ENCODE results near the gene CPNE5. TPM values are rescaled to one million over a fixed set of nuclear protein-coding genes. Genes with fewer than 3 reads are reported as not detected.

Gene CPNE5
- total RNA-seq, 2 experiments from 2014 or later = 0.69 to 1.2 TPM

DNA sequence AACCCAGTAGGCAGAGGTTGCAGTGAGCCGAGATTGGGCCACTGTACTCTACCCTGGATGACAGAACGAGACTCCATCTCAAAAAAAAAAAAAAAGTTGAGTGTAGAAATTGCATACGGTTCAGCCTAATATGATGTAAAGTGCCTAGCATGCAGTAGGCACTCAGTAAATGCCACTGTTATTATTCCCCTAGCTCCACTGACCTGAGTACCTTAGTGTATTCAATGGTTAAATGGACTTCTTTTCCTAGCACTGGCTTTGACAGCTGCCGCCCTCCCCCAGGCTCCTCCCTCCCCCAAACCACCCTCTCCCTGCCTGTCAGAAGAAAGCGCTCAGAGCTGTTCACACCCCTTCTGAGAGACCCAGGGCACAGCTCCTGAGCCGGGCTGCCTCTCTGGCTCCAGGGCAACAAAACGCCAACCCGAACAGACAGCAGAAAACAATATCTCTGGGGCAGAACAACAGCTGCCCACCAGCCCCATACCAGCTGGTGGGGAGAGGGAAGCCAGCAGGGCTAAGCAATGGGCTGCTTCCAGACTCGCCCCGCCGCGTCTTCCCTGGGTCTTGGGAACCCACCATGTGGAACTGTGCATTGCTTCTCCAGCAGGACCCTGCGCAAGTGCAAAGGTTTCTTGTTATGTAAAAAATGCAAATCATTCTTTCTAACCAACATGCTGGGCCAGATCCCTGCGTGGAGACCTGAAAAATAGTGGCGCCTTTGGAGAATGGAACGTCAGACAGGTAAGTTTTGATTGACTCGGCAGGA lies 4.5 kb downstream of the CPNE5 start:
- peaks cover 21% of the 10 kb centered on the region for H3K27me3 Mint-ChIP-seq
- DNase-seq (no peak), ATAC-seq (no peak)
- no peak for TF ChIP-seq CTCF (IDR thresholded peaks at IDR 0.05)
- no peak overlapping the region for H3K4me3 Mint-ChIP-seq
- H3K4me1 Mint-ChIP-seq (ENCODE audit: low read depth) = no peaks in the 10 kb centered on the region
- CTCF ChIA-PET = interaction anchor here (1.2 to 1.7 kb wide), 4 partner anchors 15 to 480 kb away, joined by 3 to 10 read pairs (median 4); no protein-coding TSS in a partner anchor
- H3K9me3 Mint-ChIP-seq = no peaks in the 10 kb centered on the region
- intact Hi-C loops (cut with micrococcal nuclease) = no loop called here
- H3K36me3 Mint-ChIP-seq (ENCODE audit: low read depth) = no peaks in the 10 kb centered on the region
- POLR2A ChIA-PET = interaction anchor here (1.1 kb wide), 1 partner anchor 39 kb away, joined by 4 read pairs; no protein-coding TSS in a partner anchor
- no peak overlapping the region for H3K27ac Mint-ChIP-seq

GRCh38 chr6:36833182-36833789 lies 6.0 kb downstream of the CPNE5 start:
- no peaks in the 10 kb centered on the region for H3K9me3 Mint-ChIP-seq
- ATAC-seq (no peak), DNase-seq (no peak)
- TF ChIP-seq CTCF (IDR thresholded peaks at IDR 0.05) = no peak
- H3K27me3 Mint-ChIP-seq = peaks cover 14% of the 10 kb centered on the region
- H3K4me3 Mint-ChIP-seq = no peak overlapping the region
- POLR2A ChIA-PET = interaction anchor here (0.6 to 1.1 kb wide), 2 partner anchors 16 to 20 kb away, joined by 3 read pairs; no protein-coding TSS in a partner anchor
- CTCF ChIA-PET = interaction anchor here (1.2 to 1.7 kb wide), 2 partner anchors 66 to 482 kb away, joined by 3 to 10 read pairs; no protein-coding TSS in a partner anchor
- no peak overlapping the region for H3K27ac Mint-ChIP-seq
- no peaks in the 10 kb centered on the region for H3K36me3 Mint-ChIP-seq (ENCODE audit: low read depth)
- no peaks in the 10 kb centered on the region for H3K4me1 Mint-ChIP-seq (ENCODE audit: low read depth)
- intact Hi-C loops (cut with micrococcal nuclease) = no loop called here

DNA sequence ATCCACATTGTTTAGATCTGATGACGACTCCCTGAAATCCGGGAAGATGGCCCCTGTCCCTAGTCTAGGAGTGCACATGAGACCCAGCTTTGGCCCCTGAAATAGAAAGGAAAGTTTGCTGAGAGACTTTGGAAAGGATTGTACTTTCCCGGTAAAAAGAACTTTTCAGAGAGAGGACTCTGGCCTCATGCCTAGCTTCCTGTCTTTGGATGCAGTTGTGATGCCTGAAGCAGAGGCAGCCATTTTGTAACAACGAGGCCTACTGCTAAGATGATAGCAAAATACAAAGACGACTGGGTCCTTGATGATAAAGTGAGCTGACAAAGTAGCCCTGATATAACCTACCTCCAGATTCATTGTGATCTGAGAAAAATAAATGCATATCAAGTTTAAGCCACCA lies 6.9 kb downstream of the CPNE5 start:
- CTCF ChIA-PET = interaction anchor here (0.9 to 2.2 kb wide), 3 partner anchors 19 to 186 kb away, joined by 3 to 6 read pairs (median 3); no protein-coding TSS in a partner anchor
- H3K4me3 Mint-ChIP-seq = no peak overlapping the region
- intact Hi-C loops (cut with micrococcal nuclease) = no loop called here
- H3K27ac Mint-ChIP-seq = no peak overlapping the region
- peaks cover 6% of the 10 kb centered on the region for H3K27me3 Mint-ChIP-seq
- no peaks in the 10 kb centered on the region for H3K36me3 Mint-ChIP-seq (ENCODE audit: low read depth)
- no peak for DNase-seq
- no peak for TF ChIP-seq CTCF (IDR thresholded peaks at IDR 0.05)
- no peaks in the 10 kb centered on the region for H3K9me3 Mint-ChIP-seq
- no peak for ATAC-seq
- POLR2A ChIA-PET = interaction anchor here (0.7 to 0.8 kb wide), 2 partner anchors 33 to 50 kb away, joined by 3 read pairs; no protein-coding TSS in a partner anchor
- peaks cover 3% of the 10 kb centered on the region for H3K4me1 Mint-ChIP-seq (ENCODE audit: low read depth)

GRCh38 chr6:36830577-36830976 lies 8.7 kb downstream of the CPNE5 start:
- CTCF ChIA-PET = interaction anchor here (1.5 to 2.2 kb wide), 3 partner anchors 19 to 72 kb away, joined by 3 to 6 read pairs (median 3); no protein-coding TSS in a partner anchor
- Mint-ChIP-seq H3K9me3 (no peaks in the 10 kb centered on the region), H3K36me3 (ENCODE audit: low read depth) (no peaks in the 10 kb centered on the region), H3K27ac (no peak overlapping the region), H3K4me1 (ENCODE audit: low read depth) (peaks cover 4% of the 10 kb centered on the region), H3K27me3 (peaks cover 3% of the 10 kb centered on the region), H3K4me3 (no peak overlapping the region)
- no peak for DNase-seq
- no peak for TF ChIP-seq CTCF (IDR thresholded peaks at IDR 0.05)
- POLR2A ChIA-PET = interaction anchor here (1.3 kb wide), 1 partner anchor 43 kb away, joined by 3 read pairs; no protein-coding TSS in a partner anchor
- no peak for ATAC-seq
- intact Hi-C loops (cut with micrococcal nuclease) = no loop called here
